CD14-positive monocyte (primary cell): ENCODE measurements around the gene BIRC2. TPM values are rescaled to one million over a fixed set of nuclear protein-coding genes. Genes with fewer than 3 reads are reported as not detected.

ENCODE experiments used
- DNase-seq, 3 donors: peaks; one replicate each; pipeline ENCODE4 v3.0.0-alpha.2; 2011 to 2022
- H2AFZ ChIP-seq: 2 replicates; pipeline ENCODE4 v1.6.0; 2012; ENCODE audit warnings: mild to moderate bottlenecking, low read depth, low read length, inconsistent platforms; ENCODE audit not compliant: insufficient read depth, poor library complexity, severe bottlenecking
- H3K27ac ChIP-seq, 2 donors: 1 replicate in 1 of 2; 2 replicates in 1 of 2; pipeline ENCODE4 v1.5.1; 2012 to 2013; ENCODE audit warnings: low read length in 2 of 2, control low read depth in 1 of 2, inconsistent platforms in 1 of 2, low read depth in 1 of 2, mild to moderate bottlenecking in 1 of 2
- H3K27me3 ChIP-seq, 2 donors: one replicate each; pipeline versions ENCODE4 v1.6.0 to v1.6.1; 2011 to 2013; ENCODE audit warnings: low read length in 2 of 2; ENCODE audit not compliant: control insufficient read depth in 2 of 2, insufficient read depth in 2 of 2
- H3K36me3 ChIP-seq, 2 donors: replicated peaks in 1 of 2; 1 replicate in 1 of 2; 2 replicates in 1 of 2; pipeline versions ENCODE4 v1.5.1 to v1.6.1; 2012 to 2013; ENCODE audit warnings: low read length in 2 of 2, control low read depth in 1 of 2, inconsistent platforms in 1 of 2, mild to moderate bottlenecking in 1 of 2; ENCODE audit not compliant: insufficient read depth in 2 of 2, control insufficient read depth in 1 of 2
- H3K4me1 ChIP-seq, 2 donors: 1 replicate in 1 of 2; 2 replicates in 1 of 2; pipeline versions ENCODE4 v1.5.1 to v1.6.1; 2012 to 2013; ENCODE audit warnings: low read length in 2 of 2, control low read depth in 1 of 2, inconsistent platforms in 1 of 2, mild to moderate bottlenecking in 1 of 2, moderate library complexity in 1 of 2; ENCODE audit not compliant: insufficient read depth in 2 of 2, control insufficient read depth in 1 of 2
- H3K4me2 ChIP-seq: replicated peaks from 2 replicates; pipeline ENCODE3; 2012; ENCODE audit warnings: low read length, moderate library complexity, mild to moderate bottlenecking; ENCODE audit not compliant: poor library complexity, severe bottlenecking; ENCODE audit errors: extremely low read depth
- H3K4me3 ChIP-seq, 3 experiments: fragments of 200-600 bp in 1 of 3; sonication (generic) in 1 of 3; replicated peaks in 1 of 3; 1 replicate in 2 of 3; 2 replicates in 1 of 3; pipeline ENCODE4 v1.5.1; 2011 to 2013; ENCODE audit warnings: low read length in 3 of 3, mild to moderate bottlenecking in 3 of 3, control low read depth in 2 of 3, low read depth in 2 of 3, inconsistent platforms in 1 of 3, moderate library complexity in 1 of 3
- H3K79me2 ChIP-seq: 2 replicates; pipeline ENCODE4 v1.6.0; 2012; ENCODE audit warnings: mild to moderate bottlenecking, control low read depth, inconsistent platforms, low read length, moderate library complexity; ENCODE audit not compliant: insufficient read depth
- H3K9ac ChIP-seq: 2 replicates; pipeline ENCODE4 v1.6.0; 2017; ENCODE audit warnings: low read length, mild to moderate bottlenecking; ENCODE audit not compliant: insufficient read depth, poor library complexity, severe bottlenecking
- H3K9me3 ChIP-seq, 2 donors: replicated peaks in 1 of 2; 1 replicate in 1 of 2; 2 replicates in 1 of 2; pipeline versions ENCODE4 v1.5.1 to v1.6.1; 2012 to 2013; ENCODE audit warnings: low read length in 2 of 2, control low read depth in 1 of 2; ENCODE audit not compliant: control insufficient read depth in 1 of 2, insufficient read depth in 1 of 2
- H4K20me1 ChIP-seq: 2 replicates; pipeline ENCODE4 v1.6.0; 2012; ENCODE audit warnings: mild to moderate bottlenecking, low read length, control low read depth, moderate library complexity; ENCODE audit not compliant: insufficient read depth
- H3K27ac Mint-ChIP-seq, 7 donors: one replicate each; pipeline ENCODE4 v1.8.0; 2020; ENCODE audit warnings: mild to moderate bottlenecking in 7 of 7, mixed read lengths in 7 of 7, moderate library complexity in 6 of 7, inconsistent platforms in 2 of 7
- H3K27me3 Mint-ChIP-seq, 3 donors: one replicate each; pipeline ENCODE4 v1.8.0; 2021 to 2022; ENCODE audit warnings: low read depth in 3 of 3, mild to moderate bottlenecking in 3 of 3, mixed read lengths in 3 of 3, moderate library complexity in 3 of 3, inconsistent platforms in 1 of 3
- H3K36me3 Mint-ChIP-seq, 2 donors: one replicate each; pipeline ENCODE4 v1.8.0; 2020; ENCODE audit warnings: mixed read lengths in 2 of 2, inconsistent platforms in 1 of 2, mild to moderate bottlenecking in 1 of 2
- H3K4me1 Mint-ChIP-seq: one replicate; pipeline ENCODE4 v1.8.0; 2020; ENCODE audit warnings: mild to moderate bottlenecking, mixed read lengths
- H3K4me3 Mint-ChIP-seq, 2 donors: one replicate each; pipeline ENCODE4 v1.8.0; 2020; ENCODE audit warnings: mild to moderate bottlenecking in 2 of 2, mixed read lengths in 2 of 2, moderate library complexity in 1 of 2
- H3K9me3 Mint-ChIP-seq, 7 donors: one replicate each; pipeline ENCODE4 v1.8.0; 2020 to 2022; ENCODE audit warnings: mixed read lengths in 7 of 7, mild to moderate bottlenecking in 6 of 7, moderate library complexity in 6 of 7, inconsistent platforms in 2 of 7
- CTCF ChIP-seq: fragments of 200-600 bp; IDR thresholded peaks from one replicate; pipeline ENCODE4 v1.8.0; 2022; ENCODE audit warnings: antibody characterized with exemption, mild to moderate bottlenecking
- WGBS: methylation state at CpG from one replicate; pipeline ENCODE4 v1.1.5; 2013; ENCODE audit warnings: missing lambda C conversion rate; ENCODE audit not compliant: insufficient coverage; 5-methylcytosine and 5-hydroxymethylcytosine counted together
- intact Hi-C, 2 donors: fragments of 100-400 bp; cut with micrococcal nuclease; formaldehyde crosslinking; loops; one replicate each; pipeline versions ENCODE4 v1.15.0 to v1.15.1; 2023
- polyA plus RNA-seq, 3 donors: library from polyadenylated mRNA; depleted of rRNA in 1 of 3; unstranded in 2 of 3; stranded (reverse) in 1 of 3; fragments of 300-500 nt in 2 of 3; fragments of >200 nt in 1 of 3; fragmentation: Illumina TruSeq in 2 of 3; gene quantifications; 1 replicate in 2 of 3; 2 replicates in 1 of 3; pipeline ENCODE4 v1.2.3, GENCODE V29; 2012 to 2021

BIRC2 gene
- polyA plus RNA-seq, 3 donors = 25.3 to 54.7 (median 50.2) TPM

GRCh38 chr11:102347462-102348370, 702 bp downstream of the BIRC2 start:
- Histone ChIP-seq H4K20me1 (no peaks in the 10 kb centered on the region), H3K4me2 (peak overlapping the region; percentile 92), H3K79me2 (peaks cover 46% of the 10 kb centered on the region), H3K27me3 (no peaks in the 10 kb centered on the region), H3K4me3 (peak overlapping the region; percentile 71 to 93 (median 84)), H3K9me3 (no peaks in the 10 kb centered on the region), H3K27ac (peak overlapping the region; percentile 97 to 98), H2AFZ (peak overlapping the region; percentile 84), H3K36me3 (peaks cover 10 to 25% of the 10 kb centered on the region in 2 donors), H3K9ac (peak overlapping the region; percentile 96), H3K4me1 (peaks cover 10 to 24% of the 10 kb centered on the region in 2 donors)
- intact Hi-C loops = loop anchor here (2.0 to 5.0 kb wide), 3 partner anchors 29 to 105 kb away; partner anchors contain the start of gene TMEM123 (in 1 of the 2)
- TF ChIP-seq CTCF = no peak
- peaks cover 27 to 29% of the 10 kb centered on the region in 2 donors for H3K36me3 Mint-ChIP-seq
- peaks cover 2 to 5% (median 3%) of the 10 kb centered on the region in 3 donors for H3K27me3 Mint-ChIP-seq
- DNase-seq = peak in 1 of 3 donors; percentile 57
- WGBS = 0% methylated on average over 24 of the region's 33 CpGs
- H3K4me3 Mint-ChIP-seq = peak overlapping the region; percentile 90 to 93
- peaks cover 0 to 2% (median 0%) of the 10 kb centered on the region in 7 donors for H3K9me3 Mint-ChIP-seq
- H3K4me1 Mint-ChIP-seq = peaks cover 26% of the 10 kb centered on the region
- peak overlapping the region; percentile 97 to 99 (median 98) for H3K27ac Mint-ChIP-seq

- peaks cover 61 to 78% of the 10 kb centered on the region in 2 donors for H3K36me3 Mint-ChIP-seq
Measured at GRCh38 chr11:102357116-102357515, 10.1 kb downstream of the BIRC2 start.

More at GRCh38 chr11:102357116-102357515, 10.1 kb downstream of the BIRC2 start:
- Mint-ChIP-seq H3K27ac (peak overlapping the region in 2 of 7 donors; percentile 1 to 4), H3K27me3 (peaks cover 0 to 1% (median 0%) of the 10 kb centered on the region in 3 donors), H3K9me3 (peaks cover 0 to 6% (median 0%) of the 10 kb centered on the region in 7 donors), H3K4me3 (no peak overlapping the region), H3K4me1 (peaks cover 13% of the 10 kb centered on the region)
- no peak overlapping the region for H3K4me3 ChIP-seq
- H3K9me3 ChIP-seq = no peaks in the 10 kb centered on the region
- peaks cover 65% of the 10 kb centered on the region for H4K20me1 ChIP-seq
- H3K27ac ChIP-seq = no peak overlapping the region
- H2AFZ ChIP-seq = no peak overlapping the region
- peaks cover 30 to 78% of the 10 kb centered on the region in 2 donors for H3K36me3 ChIP-seq
- no peak for TF ChIP-seq CTCF
- H3K27me3 ChIP-seq = no peaks in the 10 kb centered on the region
- intact Hi-C loops = no loop called here
- no peak for DNase-seq
- no peak overlapping the region for H3K4me2 ChIP-seq
- H3K9ac ChIP-seq = no peak overlapping the region
- no peaks in the 10 kb centered on the region for H3K4me1 ChIP-seq
- peaks cover 27% of the 10 kb centered on the region for H3K79me2 ChIP-seq
